Measurements from ENCODE around the gene DIP2B. TPM values are rescaled to one million over a fixed set of nuclear protein-coding genes. Genes with fewer than 3 reads are reported as not detected.

The DIP2B gene
- total RNA-seq, 4 donors from 2014 or later, result 19.8 to 25.9 (median 23.8) TPM

GRCh38 chr12:50747817-50748216, 243.0 kb downstream of the DIP2B start:
- no peaks in the 10 kb centered on the region for H3K9me3 ChIP-seq
- H3K4me1 ChIP-seq, result no peaks in the 10 kb centered on the region
- H3K36me3 ChIP-seq, result peaks cover 0 to 75% of the 10 kb centered on the region in 2 donors
- TF ChIP-seq POLR2A (IDR thresholded peaks at IDR 0.05) (no peak), POLR2AphosphoS5 (IDR thresholded peaks at IDR 0.05) (no peak), EP300 (IDR thresholded peaks at IDR 0.05) (no peak)
- TF ChIP-seq, protein P1, sequence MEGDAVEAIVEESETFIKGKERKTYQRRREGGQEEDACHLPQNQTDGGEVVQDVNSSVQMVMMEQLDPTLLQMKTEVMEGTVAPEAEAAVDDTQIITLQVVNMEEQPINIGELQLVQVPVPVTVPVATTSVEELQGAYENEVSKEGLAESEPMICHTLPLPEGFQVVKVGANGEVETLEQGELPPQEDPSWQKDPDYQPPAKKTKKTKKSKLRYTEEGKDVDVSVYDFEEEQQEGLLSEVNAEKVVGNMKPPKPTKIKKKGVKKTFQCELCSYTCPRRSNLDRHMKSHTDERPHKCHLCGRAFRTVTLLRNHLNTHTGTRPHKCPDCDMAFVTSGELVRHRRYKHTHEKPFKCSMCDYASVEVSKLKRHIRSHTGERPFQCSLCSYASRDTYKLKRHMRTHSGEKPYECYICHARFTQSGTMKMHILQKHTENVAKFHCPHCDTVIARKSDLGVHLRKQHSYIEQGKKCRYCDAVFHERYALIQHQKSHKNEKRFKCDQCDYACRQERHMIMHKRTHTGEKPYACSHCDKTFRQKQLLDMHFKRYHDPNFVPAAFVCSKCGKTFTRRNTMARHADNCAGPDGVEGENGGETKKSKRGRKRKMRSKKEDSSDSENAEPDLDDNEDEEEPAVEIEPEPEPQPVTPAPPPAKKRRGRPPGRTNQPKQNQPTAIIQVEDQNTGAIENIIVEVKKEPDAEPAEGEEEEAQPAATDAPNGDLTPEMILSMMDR (IDR thresholded peaks at IDR 0.05), result no peak
- 100% methylated on average over 1 of the region's 1 CpG; no CpG with 5 or more reads in 1 of the 2 donors for WGBS, 2 donors (ENCODE audit: low coverage in 1 of 2)
- ATAC-seq, result no peak
- H3K27ac ChIP-seq, result no peak overlapping the region
- no peak overlapping the region for H3K4me3 ChIP-seq
- no peaks in the 10 kb centered on the region for H3K27me3 ChIP-seq

DNA sequence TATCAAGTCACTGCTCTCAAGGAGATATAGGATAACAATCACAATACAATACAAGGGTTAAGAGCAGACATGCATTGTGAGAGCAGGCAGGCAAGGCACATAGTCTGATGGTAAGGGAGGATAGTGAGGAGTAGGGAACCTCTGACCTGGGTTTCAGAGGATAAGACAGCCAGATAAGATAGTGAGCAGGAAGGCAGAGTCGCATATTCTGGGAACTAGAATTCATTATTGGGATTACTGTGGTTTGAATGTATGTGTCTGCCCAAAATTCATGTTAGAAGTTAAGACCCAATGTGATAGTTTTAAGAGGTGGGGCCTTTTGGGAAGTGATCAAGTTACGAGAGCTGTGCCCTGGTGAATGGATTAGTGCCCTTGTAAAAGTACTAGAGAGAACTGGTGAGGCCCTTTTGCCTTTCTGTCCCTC, 244.7 kb downstream of the DIP2B start:
- TF ChIP-seq POLR2A (IDR thresholded peaks at IDR 0.05) (no peak), POLR2AphosphoS5 (IDR thresholded peaks at IDR 0.05) (no peak), EP300 (IDR thresholded peaks at IDR 0.05) (no peak)
- TF ChIP-seq, protein P1 (IDR thresholded peaks at IDR 0.05), result no peak
- H3K27me3 ChIP-seq, result no peaks in the 10 kb centered on the region
- peaks cover 0 to 59% of the 10 kb centered on the region in 2 donors for H3K36me3 ChIP-seq
- 88 to 100% methylated on average over 2 of the region's 2 CpGs for WGBS, 2 donors (ENCODE audit: low coverage in 1 of 2)
- no peak overlapping the region for H3K27ac ChIP-seq
- no peaks in the 10 kb centered on the region for H3K9me3 ChIP-seq
- H3K4me1 ChIP-seq, result no peaks in the 10 kb centered on the region
- no peak overlapping the region for H3K4me3 ChIP-seq
- no peak for ATAC-seq

- Histone ChIP-seq H3K36me3 (peaks cover 0 to 50% of the 10 kb centered on the region in 2 donors), H3K4me3 (no peak overlapping the region), H3K27me3 (no peaks in the 10 kb centered on the region), H3K9me3 (no peaks in the 10 kb centered on the region), H3K4me1 (no peaks in the 10 kb centered on the region), H3K27ac (no peak overlapping the region)
- ATAC-seq, result no peak
- TF ChIP-seq POLR2AphosphoS5 (IDR thresholded peaks at IDR 0.05) (no peak), EP300 (IDR thresholded peaks at IDR 0.05) (no peak), POLR2A (IDR thresholded peaks at IDR 0.05) (no peak)
- TF ChIP-seq, protein P1 (IDR thresholded peaks at IDR 0.05), result no peak
- 97 to 100% methylated on average over 2 to 4 of the region's 4 CpGs for WGBS, 2 donors (ENCODE audit: low coverage in 1 of 2)
Measured at GRCh38 chr12:50750366-50750765, 245.6 kb downstream of the DIP2B start.

GRCh38 chr12:50751948-50752721, 247.3 kb downstream of the DIP2B start:
- H3K4me1 ChIP-seq, result no peaks in the 10 kb centered on the region
- H3K27me3 ChIP-seq, result no peaks in the 10 kb centered on the region
- H3K9me3 ChIP-seq, result no peaks in the 10 kb centered on the region
- TF ChIP-seq, protein P1 (IDR thresholded peaks at IDR 0.05), result no peak
- TF ChIP-seq POLR2A (IDR thresholded peaks at IDR 0.05), result no peak
- TF ChIP-seq EP300 (IDR thresholded peaks at IDR 0.05), result no peak
- no peak for TF ChIP-seq POLR2AphosphoS5 (IDR thresholded peaks at IDR 0.05)
- ATAC-seq, result no peak
- 70 to 75% methylated on average over 5 to 6 of the region's 6 CpGs for WGBS, 2 donors (ENCODE audit: low coverage in 1 of 2)
- peaks cover 0 to 35% of the 10 kb centered on the region in 2 donors for H3K36me3 ChIP-seq
- no peak overlapping the region for H3K4me3 ChIP-seq
- H3K27ac ChIP-seq, result peak overlapping the region in 1 of 4 donors; percentile 4
